Measurements from ENCODE around the gene DDX31.

GRCh38 chr9:132630116-132630515, 39.7 kb downstream of the DDX31 start:
- TF ChIP-seq POLR2A (IDR thresholded peaks at IDR 0.05): no peak
- no peak for TF ChIP-seq CTCF (IDR thresholded peaks at IDR 0.05)

All from lower leg skin (tissue), 3 donors.